Cortex of kidney (tissue), 1 donor: ENCODE results near the gene FAM193B.
"Not testable (repeated sequence)": the region's sequence is repeated elsewhere in the genome, so short reads cannot be mapped to it uniquely, and the experiment has no call there.

Experiments used
- DNase-seq: peaks from one replicate; lab custom pipeline; 2025; lab: John Stamatoyannopoulos, UW

The FAM193B gene

DNA sequence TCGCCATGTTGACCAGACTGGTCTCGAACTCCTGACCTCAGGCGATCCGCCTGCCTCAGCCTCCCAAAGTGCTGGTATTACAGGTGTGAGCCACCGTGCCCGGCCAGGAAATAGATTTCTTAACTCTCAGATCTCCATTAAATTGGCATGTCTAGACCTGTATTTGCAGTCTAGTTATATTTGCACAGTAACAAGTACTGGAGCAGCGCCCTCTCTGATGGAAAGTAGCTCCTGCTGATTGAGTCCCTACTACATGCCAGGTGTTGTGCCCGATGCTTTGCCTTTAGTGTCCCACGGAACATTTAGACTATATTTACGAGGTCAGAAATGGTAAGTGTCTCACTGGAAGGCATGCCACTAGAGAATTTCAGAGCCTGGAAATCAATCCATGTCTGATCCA, 21.8 kb upstream of the FAM193B start:
- DNase-seq: no peak

DNA sequence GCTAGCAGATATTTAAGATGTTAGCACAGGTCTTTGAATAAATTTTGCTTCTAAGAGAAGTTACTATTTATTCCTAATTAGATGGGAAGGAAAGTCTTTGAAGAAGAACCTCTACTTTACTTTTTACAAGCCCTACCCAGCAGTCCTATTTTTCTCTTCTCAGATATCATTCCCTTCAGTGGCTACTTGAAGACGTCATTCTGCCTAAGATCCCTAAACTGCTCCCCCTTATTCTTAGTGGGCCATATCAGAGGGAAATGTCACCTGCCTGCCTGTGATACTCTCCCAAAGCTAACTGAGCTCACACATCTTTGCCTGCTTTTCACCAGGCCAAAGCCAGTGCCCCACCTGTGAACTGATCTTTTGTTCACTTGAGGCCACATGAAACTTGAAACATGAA, 21.1 kb upstream of the FAM193B start:
- DNase-seq: no peak

DNA sequence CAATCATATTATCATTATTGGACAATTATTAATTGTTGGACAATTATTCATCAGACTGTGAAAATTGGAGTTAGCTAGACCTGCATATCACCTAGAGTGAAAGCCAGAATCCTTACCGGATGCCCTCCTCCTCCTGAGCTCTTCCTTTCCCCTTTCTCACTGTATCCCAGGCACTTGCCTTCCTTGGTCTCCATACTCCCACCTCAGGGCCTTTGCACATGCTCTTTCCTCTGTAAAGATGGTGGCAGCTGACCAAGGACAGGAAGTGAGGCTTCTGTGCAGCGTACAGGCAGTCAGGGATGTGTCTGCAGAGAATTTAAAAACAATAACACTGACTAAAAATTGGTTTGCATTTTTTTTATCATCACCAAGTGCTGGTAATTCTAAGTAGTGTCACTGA, 15.5 kb upstream of the FAM193B start:
- DNase-seq: no peak

DNA sequence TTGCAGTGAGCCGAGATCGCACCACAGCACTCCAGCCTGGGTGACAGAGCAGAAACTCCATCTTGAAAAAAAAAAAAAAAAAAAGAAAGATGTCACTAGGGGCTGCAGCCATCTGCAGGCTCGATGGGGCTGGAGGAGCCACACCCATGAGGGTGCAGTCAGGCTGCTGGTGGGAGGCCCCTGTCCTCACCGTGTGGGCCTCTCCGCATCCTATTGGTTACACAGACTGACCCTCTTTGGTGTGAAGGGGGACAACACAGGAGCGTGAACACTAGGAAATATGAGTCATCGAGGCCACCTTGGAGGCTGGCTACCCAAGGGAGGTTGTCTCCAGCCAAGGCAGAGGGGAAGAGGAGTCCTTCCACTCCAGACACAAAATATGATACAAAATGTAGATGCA, 14.0 kb upstream of the FAM193B start:
- DNase-seq: no peak

DNA sequence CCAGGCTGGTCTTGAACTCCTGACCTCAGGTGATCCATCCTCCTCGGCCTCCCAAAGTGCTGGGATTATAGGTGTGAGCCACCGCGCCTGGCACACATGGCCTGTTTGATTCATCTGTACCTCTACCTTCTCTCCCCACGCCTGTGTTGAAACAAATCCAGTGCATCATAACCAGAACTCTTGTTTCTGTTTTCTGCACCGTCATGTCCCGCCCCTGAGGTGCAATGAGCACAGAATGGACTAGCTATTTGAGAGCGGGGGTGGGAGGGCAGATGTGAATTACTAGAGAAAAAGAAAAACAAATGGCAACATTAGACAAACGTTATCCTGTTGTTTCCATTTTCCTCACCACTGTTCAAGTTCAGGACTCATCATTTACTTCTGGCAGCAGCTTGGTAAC, 10.7 kb upstream of the FAM193B start:
- no peak for DNase-seq

DNA sequence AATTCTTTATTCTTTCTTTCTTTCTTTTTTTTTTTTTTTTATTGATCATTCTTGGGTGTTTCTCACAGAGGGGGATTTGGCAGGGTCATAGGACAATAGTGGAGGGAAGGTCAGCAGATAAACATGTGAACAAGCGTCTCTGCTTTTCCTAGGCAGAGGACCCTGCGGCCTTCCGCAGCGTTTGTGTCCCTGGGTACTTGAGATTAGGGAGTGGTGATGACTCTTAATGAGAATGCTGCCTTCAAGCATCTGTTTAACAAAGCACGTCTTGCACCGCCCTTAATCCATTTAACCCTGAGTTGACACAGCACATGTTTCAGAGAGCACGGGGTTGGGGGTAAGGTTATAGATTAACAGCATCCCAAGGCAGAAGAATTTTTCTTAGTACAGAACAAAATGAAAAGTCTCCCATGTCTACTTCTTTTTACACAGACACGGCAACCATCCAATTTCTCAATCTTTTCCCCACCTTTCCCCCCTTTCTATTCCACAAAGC, 5.1 kb upstream of the FAM193B start:
- DNase-seq: not testable (repeated sequence)

DNA sequence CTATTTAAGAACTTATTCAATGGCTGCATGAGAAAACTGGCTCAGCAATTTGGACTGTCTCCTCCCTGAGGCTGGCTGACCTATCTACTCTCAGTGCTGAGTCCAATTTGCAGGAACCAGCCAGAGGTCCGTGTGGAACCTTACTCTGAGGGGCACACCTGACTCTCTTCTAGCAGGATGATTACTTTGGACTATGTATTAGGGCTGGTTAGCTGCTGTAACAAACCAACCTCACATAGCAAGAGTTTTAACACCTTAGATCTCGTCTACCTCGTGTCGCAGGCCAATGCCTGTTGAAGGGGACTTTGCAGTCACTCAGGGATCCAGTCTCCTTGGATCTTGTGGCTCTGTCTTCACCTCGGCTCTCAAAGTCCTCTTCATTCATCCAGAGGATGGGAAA, 3.4 kb upstream of the FAM193B start:
- no peak for DNase-seq

DNA sequence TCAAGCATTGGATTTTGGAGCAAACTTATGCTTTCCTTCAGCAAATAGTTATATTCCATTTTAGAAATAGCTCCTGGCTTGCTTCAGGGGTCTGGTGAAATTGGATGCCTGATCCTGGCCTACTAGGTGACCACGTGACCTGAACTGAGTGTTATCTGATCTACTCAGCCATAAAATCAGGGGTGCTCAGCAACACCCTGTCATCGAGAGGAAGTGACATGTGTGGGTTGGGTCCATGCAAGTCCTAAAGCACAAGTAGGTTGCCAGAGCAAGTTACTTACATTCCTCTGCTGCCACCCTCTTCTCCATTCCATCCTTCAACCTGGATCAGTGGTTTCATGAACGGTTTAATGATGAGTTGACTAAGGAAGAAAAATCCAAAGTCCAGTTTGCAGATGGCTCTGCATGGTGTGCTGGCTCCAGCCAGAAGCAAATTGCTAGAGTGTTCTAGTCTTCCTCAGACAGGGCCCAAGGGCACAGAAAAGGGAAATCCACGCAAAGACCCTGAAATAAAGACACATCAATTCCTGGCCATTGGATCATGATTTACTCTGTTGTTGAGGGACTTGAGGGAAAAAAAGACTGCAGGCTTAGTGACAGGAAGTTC, 2.8 kb upstream of the FAM193B start:
- DNase-seq: no peak

DNA sequence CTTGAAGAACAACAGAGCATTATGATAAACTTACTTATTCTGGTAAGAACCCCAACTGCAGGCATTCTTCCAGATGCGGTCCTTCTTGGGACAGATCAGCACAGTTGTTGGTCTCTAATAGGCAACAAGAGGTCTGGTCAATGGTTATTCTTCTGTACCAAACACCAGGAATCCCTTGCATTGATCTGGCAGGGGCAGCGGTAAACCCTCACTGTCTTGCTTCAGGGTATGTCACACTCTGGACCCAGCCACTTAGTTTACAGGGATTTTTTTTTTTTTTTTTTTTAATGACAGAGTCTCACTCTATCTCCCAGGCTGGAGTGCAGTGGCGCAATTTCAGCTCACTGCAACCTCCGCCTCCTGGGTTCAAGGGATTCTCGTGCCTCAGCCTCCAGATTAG, 1.3 kb upstream of the FAM193B start:
- no peak for DNase-seq

DNA sequence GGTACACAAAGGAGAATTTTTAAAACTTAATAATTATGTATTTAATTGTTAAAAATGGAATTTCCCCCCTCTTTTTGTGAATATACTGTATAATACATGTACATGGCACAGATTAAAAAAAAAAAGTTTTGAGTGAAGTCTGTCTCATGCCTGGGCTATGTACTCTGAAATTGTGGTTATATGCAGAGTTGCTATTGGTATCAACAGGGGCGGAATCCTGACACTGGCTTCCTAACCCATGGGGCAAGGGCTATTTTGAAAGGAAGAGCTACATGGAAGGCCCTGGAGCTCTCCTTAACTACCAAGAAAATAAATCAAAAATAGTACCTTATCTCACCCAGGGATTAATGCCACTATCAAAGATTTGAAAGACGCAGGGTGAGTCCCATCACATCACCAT, 865 bp upstream of the FAM193B start:
- no peak for DNase-seq

DNA sequence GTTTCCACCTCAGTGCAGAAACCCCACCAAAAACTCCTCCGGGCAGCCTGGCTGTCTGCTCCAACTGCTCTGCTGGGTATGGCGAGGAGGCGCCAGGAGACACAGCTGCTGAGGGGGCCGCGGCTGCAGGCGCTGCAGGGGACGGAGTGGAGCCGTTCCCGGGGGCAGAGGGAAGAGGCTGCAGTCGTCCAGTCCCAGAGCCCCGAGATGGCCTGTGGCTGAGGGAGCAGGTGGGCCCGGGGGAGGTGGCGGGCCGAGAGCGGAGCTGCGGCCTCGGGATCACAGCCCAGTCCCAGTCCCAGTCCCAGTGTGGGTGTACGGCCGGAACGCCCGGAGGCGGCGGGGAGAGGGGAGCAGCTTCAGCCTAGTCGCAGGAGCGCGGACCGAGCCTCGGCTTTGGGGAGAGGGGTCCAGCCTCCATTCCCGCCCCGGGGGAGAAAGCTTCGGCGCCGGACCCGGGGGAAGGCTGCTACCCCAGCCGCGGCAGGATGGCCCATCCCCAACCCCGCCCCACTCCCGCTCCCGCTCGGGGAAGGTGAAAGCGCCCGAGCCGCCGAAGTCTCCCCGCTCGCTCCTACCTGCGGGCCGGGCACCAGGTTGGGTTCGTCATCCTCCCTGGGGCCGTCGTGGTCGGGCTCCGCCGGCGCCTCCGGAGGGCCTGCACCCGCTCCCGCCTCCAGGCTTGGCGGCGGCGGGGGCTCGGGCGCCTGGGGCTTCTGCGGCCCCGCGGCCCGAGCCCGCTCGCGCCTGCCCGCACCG, 513 bp downstream of the FAM193B start:
- no peak for DNase-seq

DNA sequence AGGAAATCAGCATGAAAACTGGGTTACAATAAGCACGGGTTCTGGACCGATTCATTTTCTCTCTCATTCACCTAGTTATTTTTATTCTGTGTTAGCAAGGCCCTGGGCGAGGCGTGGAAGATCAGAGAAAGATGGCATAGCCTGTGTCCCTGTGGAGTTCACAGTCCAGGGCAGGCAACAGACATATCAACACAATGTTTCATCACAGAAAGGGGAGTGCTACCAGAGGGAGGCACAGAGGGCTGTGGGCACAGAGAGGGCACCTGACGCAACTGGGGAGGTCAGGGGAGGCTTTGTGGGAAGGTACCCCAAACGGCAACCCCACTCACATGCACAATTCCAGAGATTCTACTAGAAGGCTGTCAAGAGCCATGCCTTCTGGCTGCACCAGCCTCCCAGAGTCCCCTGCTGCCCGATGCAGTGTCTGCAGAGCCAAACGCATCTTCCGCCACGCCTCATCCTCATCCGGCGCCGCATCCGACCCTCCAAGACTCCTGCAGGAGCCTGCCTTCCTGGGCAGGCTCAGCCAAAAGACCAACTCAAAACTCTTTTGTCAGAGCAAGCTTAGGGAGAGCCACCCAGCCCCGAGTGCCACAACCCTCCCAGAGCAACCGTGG, 1.4 kb downstream of the FAM193B start:
- DNase-seq: no peak

DNA sequence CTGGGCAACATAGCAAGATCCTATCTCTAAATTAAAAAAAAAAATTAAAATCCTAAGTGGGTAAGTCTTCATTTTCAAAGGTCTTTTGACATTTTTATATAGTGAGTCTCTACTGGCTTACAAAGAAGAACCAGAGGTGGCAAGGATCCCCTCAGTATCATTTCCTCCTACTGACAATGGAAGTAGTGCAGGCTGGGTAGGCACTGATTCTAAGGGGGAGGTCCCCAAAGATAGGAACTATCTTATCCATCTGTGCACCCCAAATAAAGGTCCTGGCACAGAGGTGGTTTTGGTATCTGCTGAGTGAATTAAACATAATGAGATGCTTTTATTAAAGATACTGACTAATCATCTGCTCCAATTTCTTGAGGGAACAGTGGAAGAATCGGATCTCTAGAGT, 4.2 kb downstream of the FAM193B start:
- DNase-seq: no peak

DNA sequence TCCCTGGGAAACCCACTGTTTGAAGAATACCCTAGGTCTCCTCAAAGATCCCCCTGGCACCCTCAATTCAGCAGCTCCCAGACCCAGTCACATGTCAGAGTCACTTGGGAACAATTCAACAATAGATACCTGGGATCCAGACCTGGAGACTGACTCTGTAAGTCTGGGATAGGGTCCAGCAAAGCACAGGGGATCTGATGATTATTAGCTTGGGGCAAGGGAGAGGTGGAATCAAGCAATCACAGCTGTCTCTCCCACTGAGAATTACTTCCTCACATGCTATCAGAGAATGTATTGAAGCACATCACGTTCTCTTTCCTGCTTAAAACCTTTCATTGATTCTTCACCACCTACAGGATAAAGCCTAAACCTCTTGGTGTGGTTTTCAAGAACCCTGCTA, 5.9 kb downstream of the FAM193B start:
- DNase-seq: no peak

DNA sequence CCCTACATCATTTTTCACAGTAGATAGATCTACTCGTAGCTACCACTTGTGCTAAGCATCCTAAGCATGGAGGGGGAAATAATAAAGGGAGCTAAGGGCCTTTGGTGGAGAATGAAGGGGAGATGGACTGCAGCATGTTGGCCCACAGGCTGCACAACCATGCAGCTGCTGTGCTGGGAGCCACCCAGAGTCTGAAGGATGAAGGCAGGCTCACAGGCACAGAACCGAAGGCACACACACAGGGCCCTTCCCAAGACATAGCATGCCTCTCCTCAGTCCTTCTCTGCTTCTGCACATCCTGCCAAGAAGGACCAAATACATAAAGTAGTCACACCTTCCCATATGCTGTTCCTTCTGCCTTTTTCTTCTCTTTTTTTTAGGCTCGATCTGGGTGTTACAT, 6.6 kb downstream of the FAM193B start:
- no peak for DNase-seq

DNA sequence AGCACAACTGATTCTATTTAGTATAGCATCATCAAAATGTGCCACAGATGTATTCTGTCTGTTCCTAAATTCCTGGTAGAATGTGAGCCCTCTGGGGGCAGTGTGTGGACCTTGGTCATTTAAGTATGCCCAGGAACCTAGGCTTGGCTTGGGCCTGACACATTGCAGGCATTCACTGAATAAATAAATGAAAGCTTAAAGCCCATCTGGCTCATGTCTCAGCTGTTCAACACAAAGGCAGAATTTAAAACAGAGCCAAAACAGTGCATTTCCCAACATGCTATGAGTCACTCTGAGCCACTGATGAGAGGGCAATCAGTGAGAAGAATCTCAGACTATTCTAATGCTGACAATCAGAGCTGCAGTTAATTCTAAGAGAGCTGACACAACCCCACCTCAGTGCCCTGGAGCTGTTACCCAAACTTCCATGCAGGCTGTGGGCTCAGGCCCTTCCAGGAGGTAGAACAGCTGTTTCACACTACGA, 8.1 kb downstream of the FAM193B start:
- no peak for DNase-seq

DNA sequence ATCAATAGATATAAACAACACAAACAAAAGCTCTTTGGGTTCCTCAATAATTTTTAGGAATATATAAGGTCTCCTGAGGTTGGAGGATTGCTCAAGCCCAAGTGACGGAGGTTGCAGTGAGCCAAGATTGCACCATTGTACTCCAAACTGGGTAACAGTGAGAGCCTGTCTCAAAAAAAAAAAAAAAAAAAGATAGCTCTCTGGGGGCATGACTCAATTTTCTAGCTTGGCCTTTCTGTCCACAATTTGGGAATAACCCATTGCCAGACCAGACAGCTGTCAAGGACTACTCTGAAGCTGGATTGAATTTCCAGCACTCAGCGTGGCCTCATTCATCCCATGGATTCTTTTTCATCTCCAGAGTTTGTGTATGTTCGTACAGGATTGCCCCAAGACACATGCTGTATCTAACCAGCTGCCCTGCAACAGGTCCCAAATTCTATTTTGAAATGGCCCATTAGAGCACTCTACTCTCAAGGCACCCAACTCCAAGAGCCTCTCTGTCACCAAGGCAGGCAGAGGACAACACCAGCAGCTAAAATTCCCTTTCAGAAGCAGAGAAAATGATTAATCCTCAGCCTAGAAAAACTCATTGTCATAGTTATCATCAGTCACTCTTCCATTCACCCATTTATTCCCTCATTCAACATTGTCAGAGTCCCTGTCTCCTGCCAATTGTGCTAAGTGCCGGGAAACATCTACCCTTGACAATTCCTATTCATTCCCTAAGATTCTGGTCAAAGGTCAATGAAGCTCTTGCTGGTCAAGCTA, 8.7 kb downstream of the FAM193B start:
- no peak for DNase-seq

DNA sequence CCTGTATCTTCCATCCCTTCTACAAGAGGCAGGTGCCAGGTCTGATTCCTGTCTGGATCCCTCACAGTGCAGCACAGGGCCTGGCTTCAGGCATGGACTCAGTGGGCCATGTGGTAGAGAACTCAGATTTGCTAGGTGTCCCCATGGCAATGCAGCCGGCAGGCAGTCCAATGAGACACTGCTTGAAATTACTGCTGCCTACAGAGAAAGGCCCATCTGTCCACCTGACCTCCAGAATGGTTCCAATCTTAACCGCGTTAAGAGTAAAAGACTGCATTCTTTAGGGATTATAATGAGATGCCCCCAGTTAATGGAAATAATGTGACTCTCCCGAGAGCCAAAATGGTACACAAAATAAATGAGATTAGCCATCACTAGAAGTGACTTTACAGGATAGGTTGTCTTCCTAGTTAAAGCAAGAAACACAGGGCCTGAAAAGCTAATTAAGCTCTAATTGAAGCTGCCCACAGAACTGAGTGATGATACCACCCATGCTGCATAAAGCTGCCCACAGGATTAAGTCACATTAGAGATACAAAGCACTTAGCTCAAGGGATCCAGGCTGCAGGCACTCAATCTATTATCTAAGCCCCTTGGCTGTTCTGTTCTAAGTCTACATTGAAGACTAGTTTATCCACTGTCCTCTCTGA, 11.4 kb downstream of the FAM193B start:
- no peak for DNase-seq

DNA sequence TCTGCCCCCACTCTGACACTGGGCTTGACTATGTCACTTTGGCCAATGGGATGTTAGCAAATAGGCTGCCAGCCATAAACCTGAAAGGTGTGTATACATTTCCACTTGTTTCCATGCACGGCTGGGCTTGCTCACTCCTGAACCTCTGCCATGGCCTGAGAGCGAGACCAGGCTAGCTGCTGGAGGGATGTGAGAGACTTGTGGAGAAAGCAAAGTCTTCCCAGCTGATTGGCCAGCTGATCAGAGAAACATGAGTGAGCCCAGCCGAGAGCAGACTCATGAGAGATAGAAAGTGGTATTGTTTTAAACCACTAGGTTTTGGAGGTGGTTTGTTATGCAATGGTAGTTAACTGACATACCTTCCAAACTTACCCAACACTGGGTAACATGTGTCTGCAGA, 13.9 kb downstream of the FAM193B start:
- no peak for DNase-seq

DNA sequence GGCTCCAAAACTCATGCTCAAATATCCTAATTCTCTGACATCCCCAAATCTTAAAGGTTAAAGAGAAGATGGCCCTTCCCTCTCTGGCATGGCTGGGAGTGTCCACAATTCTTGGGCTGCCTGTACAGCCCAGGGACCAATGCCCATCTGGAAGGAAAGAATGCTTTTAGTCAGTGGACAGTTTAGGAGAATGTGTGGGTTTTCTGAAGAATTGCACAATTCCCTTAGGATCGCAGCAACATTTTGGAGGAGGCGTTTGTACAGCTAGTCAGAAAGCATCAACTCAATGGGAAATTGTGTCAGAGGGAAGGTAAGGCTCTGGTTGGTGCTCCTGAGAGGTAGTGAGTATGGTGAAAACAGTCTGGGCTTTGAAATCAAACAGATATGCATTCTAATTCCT, 15.0 kb downstream of the FAM193B start:
- DNase-seq: no peak

DNA sequence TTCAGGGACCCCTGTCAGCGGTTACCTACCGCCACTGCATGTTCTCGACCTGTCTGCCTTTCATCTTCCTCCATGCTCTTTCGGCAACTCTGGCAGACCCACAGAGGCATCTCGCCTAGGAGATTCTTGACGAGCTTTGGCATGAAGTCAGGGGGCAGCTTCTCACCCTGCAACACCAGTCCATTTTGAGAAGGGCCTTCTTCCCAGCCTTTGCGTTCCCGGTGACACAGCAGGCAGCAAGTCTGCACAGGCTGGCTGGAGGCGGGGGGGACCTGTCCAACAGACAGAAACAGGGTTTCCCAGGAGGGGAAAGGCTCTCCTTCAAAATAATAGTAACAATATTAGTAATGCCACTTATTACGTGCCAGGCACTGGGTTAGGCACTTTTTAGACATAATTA, 15.5 kb downstream of the FAM193B start:
- DNase-seq: no peak
